H9 (cell line): ENCODE data around the gene CHKB. TPM values are rescaled to one million over a fixed set of nuclear protein-coding genes. Genes with fewer than 3 reads are reported as not detected.

Experiments
- DNase-seq: peaks from one replicate; pipeline ENCODE4 v3.0.0-alpha.2; 2017
- H2AFZ ChIP-seq: one replicate; pipeline ENCODE4 v1.6.1; 2013; ENCODE audit warnings: mild to moderate bottlenecking, low read length, control low read depth, moderate library complexity
- H2AK5ac ChIP-seq: 2 replicates; pipeline ENCODE4 v1.6.1; 2013; ENCODE audit warnings: low read length, control low read depth, mixed read lengths; ENCODE audit not compliant: insufficient read length
- H2BK120ac ChIP-seq: one replicate; pipeline ENCODE4 v1.6.1; 2013; ENCODE audit warnings: low read depth, mild to moderate bottlenecking, low read length, control low read depth, inconsistent platforms; ENCODE audit not compliant: poor library complexity, severe bottlenecking
- H2BK12ac ChIP-seq: 2 replicates; pipeline ENCODE4 v1.6.1; 2013; ENCODE audit warnings: low read length, control low read depth, mixed read lengths, low read depth; ENCODE audit not compliant: insufficient read length
- H2BK15ac ChIP-seq: 2 replicates; pipeline ENCODE4 v1.6.1; 2013; ENCODE audit warnings: low read depth, low read length, control low read depth
- H2BK20ac ChIP-seq: one replicate; pipeline ENCODE4 v1.6.1; 2013; ENCODE audit warnings: low read depth, mild to moderate bottlenecking, low read length, control low read depth, inconsistent platforms; ENCODE audit not compliant: poor library complexity, severe bottlenecking
- H2BK5ac ChIP-seq: 2 replicates; pipeline ENCODE4 v1.6.1; 2013; ENCODE audit warnings: low read length, control low read depth, mixed read lengths; ENCODE audit not compliant: insufficient read length
- H3K14ac ChIP-seq: 2 replicates; pipeline ENCODE4 v1.6.1; 2013; ENCODE audit warnings: low read length, control low read depth; ENCODE audit not compliant: insufficient read depth
- H3K18ac ChIP-seq: 2 replicates; pipeline ENCODE4 v1.6.1; 2013; ENCODE audit warnings: low read depth, mild to moderate bottlenecking, mixed read lengths, low read length, control low read depth; ENCODE audit not compliant: insufficient read length
- H3K23ac ChIP-seq: 2 replicates; pipeline ENCODE4 v1.6.1; 2013; ENCODE audit warnings: low read length, control low read depth, mixed read lengths, low read depth; ENCODE audit not compliant: insufficient read length
- H3K23me2 ChIP-seq: 2 replicates; pipeline ENCODE4 v1.6.1; 2013; ENCODE audit warnings: low read depth, mild to moderate bottlenecking, mixed read lengths, low read length, control low read depth; ENCODE audit not compliant: insufficient read length, poor library complexity, severe bottlenecking
- H3K27ac ChIP-seq: 2 replicates; pipeline ENCODE4 v1.5.1; 2013; ENCODE audit warnings: low read length, control low read depth, mixed read lengths, low read depth; ENCODE audit not compliant: insufficient read length
- H3K27me3 ChIP-seq: 2 replicates; pipeline ENCODE4 v1.6.1; 2013; ENCODE audit warnings: low read length, control low read depth, inconsistent platforms; ENCODE audit not compliant: insufficient read depth
- H3K4ac ChIP-seq: 2 replicates; pipeline ENCODE4 v1.6.1; 2013; ENCODE audit warnings: low read depth, mild to moderate bottlenecking, control low read depth, inconsistent platforms, low read length, moderate library complexity
- H3K4me1 ChIP-seq: 2 replicates; pipeline ENCODE4 v1.6.1; 2013; ENCODE audit warnings: low read length, control low read depth, inconsistent platforms; ENCODE audit not compliant: insufficient read depth
- H3K4me2 ChIP-seq: 2 replicates; pipeline ENCODE4 v1.6.1; 2013; ENCODE audit warnings: low read length, control low read depth, mixed read lengths; ENCODE audit not compliant: insufficient read length, insufficient read depth
- H3K56ac ChIP-seq: 2 replicates; pipeline ENCODE4 v1.6.1; 2013; ENCODE audit warnings: low read depth, mild to moderate bottlenecking, mixed read lengths, low read length, control low read depth; ENCODE audit not compliant: insufficient read length
- H3K79me1 ChIP-seq: 2 replicates; pipeline ENCODE4 v1.6.1; 2013; ENCODE audit warnings: low read depth, mild to moderate bottlenecking, moderate library complexity, low read length, control low read depth, inconsistent platforms; ENCODE audit not compliant: insufficient read depth, poor library complexity, severe bottlenecking
- H3K79me2 ChIP-seq: 2 replicates; pipeline ENCODE4 v1.6.1; 2013; ENCODE audit warnings: low read length, control low read depth, inconsistent platforms; ENCODE audit not compliant: insufficient read depth
- H3K9ac ChIP-seq: 2 replicates; pipeline ENCODE4 v1.6.1; 2013; ENCODE audit warnings: low read length, control low read depth, mixed read lengths; ENCODE audit not compliant: insufficient read length; ENCODE audit errors: extremely low read depth
- H3K9me3 ChIP-seq: one replicate; pipeline ENCODE4 v1.6.1; 2013; ENCODE audit warnings: low read depth, low read length, inconsistent platforms; ENCODE audit not compliant: control insufficient read depth
- H3T11ph ChIP-seq: one replicate; pipeline ENCODE4 v1.6.1; 2013; ENCODE audit warnings: mild to moderate bottlenecking, low read length, control low read depth, inconsistent platforms
- H4K20me1 ChIP-seq: one replicate; pipeline ENCODE4 v1.6.1; 2013; ENCODE audit not compliant: control insufficient read depth, insufficient read length, insufficient read depth
- H4K5ac ChIP-seq: 2 replicates; pipeline ENCODE4 v1.6.1; 2013; ENCODE audit warnings: low read depth, mild to moderate bottlenecking, mixed read lengths, low read length, control low read depth; ENCODE audit not compliant: insufficient read length
- H4K8ac ChIP-seq: replicated peaks from 2 replicates; pipeline ENCODE4 v1.6.1; 2013; ENCODE audit warnings: low read length, control low read depth, mixed read lengths, low read depth; ENCODE audit not compliant: insufficient read length
- H4K91ac ChIP-seq: 2 replicates; pipeline ENCODE4 v1.6.1; 2013; ENCODE audit warnings: low read depth, mild to moderate bottlenecking, moderate library complexity, mixed read lengths, low read length, control low read depth; ENCODE audit not compliant: insufficient read length
- H3K27ac Mint-ChIP-seq, 3 experiments: 2 replicates in 2 of 3; 3 replicates in 1 of 3; pipeline ENCODE4 v1.8.0; 2020 to 2021; ENCODE audit warnings: mixed read lengths in 3 of 3, mild to moderate bottlenecking in 1 of 3, moderate library complexity in 1 of 3
- H3K27me3 Mint-ChIP-seq: 2 replicates; pipeline ENCODE4 v1.8.0; 2021; ENCODE audit warnings: low read depth, mild to moderate bottlenecking, moderate library complexity, mixed read lengths
- H3K36me3 Mint-ChIP-seq, 3 experiments: 2 replicates in 2 of 3; 3 replicates in 1 of 3; pipeline ENCODE4 v1.8.0; 2020 to 2021; ENCODE audit warnings: low read depth in 3 of 3, mixed read lengths in 3 of 3; ENCODE audit not compliant: insufficient read depth in 1 of 3
- H3K4me1 Mint-ChIP-seq, 2 experiments: 2 replicates each; pipeline ENCODE4 v1.8.0; 2020; ENCODE audit warnings: mixed read lengths in 2 of 2
- H3K4me3 Mint-ChIP-seq, 2 experiments: 2 replicates in 1 of 2; 3 replicates in 1 of 2; pipeline ENCODE4 v1.8.0; 2020 to 2021; ENCODE audit warnings: mild to moderate bottlenecking in 2 of 2, mixed read lengths in 2 of 2, moderate library complexity in 1 of 2
- H3K9me3 Mint-ChIP-seq, 2 experiments: 2 replicates in 1 of 2; 3 replicates in 1 of 2; pipeline ENCODE4 v1.8.0; 2020; ENCODE audit warnings: mild to moderate bottlenecking in 2 of 2, mixed read lengths in 2 of 2, moderate library complexity in 1 of 2
- WGBS: extraction: QIAGEN DNeasy Blood & Tissue Kit; methylation state at CpG from one replicate; pipeline ENCODE4 v1.1.7; 2013; ENCODE audit warnings: missing lambda C conversion rate, low lambda C conversion rate, mixed read lengths; ENCODE audit not compliant: insufficient read length; ENCODE audit errors: extremely low coverage; 5-methylcytosine and 5-hydroxymethylcytosine counted together
- total RNA-seq: library from RNA; stranded (reverse); gene quantifications from 2 replicates; pipeline ENCODE4 v1.2.1, GENCODE V29; 2021
- TF ChIP-seq, protein P1 (sequence below): fragments of 200-600 bp; sonication (generic); conservative IDR thresholded peaks from 3 replicates; pipeline ENCODE4 v1.8.0; 2021; ENCODE audit warnings: antibody characterized with exemption, mild to moderate bottlenecking

The CHKB gene
- total RNA-seq, 1 experiment from 2014 or later, result 64.9 TPM

DNA sequence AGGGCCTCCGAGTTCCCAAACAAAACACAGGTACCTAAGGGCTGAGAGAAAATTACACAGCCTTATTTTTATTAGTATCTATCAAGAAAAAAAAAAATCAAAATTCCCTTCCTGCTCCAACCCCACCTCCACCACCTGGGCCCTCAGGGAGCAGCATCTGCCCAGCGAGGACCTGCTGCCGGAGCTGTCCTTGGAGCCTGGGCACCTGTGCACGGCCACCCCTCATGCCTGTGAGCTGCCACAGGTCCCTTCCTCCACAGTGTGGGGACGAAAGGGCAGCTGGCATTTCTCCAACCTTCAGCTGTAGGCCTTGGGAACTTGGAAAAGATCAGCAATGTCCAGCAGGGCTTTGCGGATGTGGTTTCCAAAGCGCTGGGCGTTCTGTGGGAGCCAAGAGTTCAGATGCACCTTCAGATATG is 13.6 kb downstream of the CHKB start:
- Histone ChIP-seq H3K79me2 (no peaks in the 10 kb centered on the region), H3K79me1 (no peaks in the 10 kb centered on the region), H3K4ac (no peak overlapping the region), H2BK15ac (no peak overlapping the region), H3K27ac (no peak overlapping the region), H2BK120ac (no peak overlapping the region), H2AFZ (no peak overlapping the region), H2BK5ac (no peak overlapping the region), H2BK20ac (no peak overlapping the region), H3K14ac (no peak overlapping the region), H3K56ac (no peak overlapping the region), H3K27me3 (no peaks in the 10 kb centered on the region), H3K4me1 (no peaks in the 10 kb centered on the region), H2AK5ac (no peak overlapping the region), H3K4me2 (no peak overlapping the region), H3K23me2 (no peaks in the 10 kb centered on the region), H3K9ac (no peak overlapping the region), H3K18ac (no peak overlapping the region), H4K20me1 (no peaks in the 10 kb centered on the region), H3T11ph (no peak overlapping the region), H3K23ac (no peak overlapping the region), H3K9me3 (no peaks in the 10 kb centered on the region), H4K8ac (no peak overlapping the region), H4K5ac (no peak overlapping the region), H2BK12ac (no peak overlapping the region), H4K91ac (no peak overlapping the region)
- TF ChIP-seq, protein P1, sequence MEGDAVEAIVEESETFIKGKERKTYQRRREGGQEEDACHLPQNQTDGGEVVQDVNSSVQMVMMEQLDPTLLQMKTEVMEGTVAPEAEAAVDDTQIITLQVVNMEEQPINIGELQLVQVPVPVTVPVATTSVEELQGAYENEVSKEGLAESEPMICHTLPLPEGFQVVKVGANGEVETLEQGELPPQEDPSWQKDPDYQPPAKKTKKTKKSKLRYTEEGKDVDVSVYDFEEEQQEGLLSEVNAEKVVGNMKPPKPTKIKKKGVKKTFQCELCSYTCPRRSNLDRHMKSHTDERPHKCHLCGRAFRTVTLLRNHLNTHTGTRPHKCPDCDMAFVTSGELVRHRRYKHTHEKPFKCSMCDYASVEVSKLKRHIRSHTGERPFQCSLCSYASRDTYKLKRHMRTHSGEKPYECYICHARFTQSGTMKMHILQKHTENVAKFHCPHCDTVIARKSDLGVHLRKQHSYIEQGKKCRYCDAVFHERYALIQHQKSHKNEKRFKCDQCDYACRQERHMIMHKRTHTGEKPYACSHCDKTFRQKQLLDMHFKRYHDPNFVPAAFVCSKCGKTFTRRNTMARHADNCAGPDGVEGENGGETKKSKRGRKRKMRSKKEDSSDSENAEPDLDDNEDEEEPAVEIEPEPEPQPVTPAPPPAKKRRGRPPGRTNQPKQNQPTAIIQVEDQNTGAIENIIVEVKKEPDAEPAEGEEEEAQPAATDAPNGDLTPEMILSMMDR, result no peak
- Mint-ChIP-seq H3K27ac (no peak overlapping the region; a peak in 1 of 7 replicates), H3K27me3 (peaks cover 5% of the 10 kb centered on the region), H3K36me3 (peaks cover 13 to 60% (median 51%) of the 10 kb centered on the region in 3 experiments; a peak in 6 of 7 replicates), H3K4me1 (no peaks in the 10 kb centered on the region), H3K4me3 (no peak overlapping the region), H3K9me3 (no peaks in the 10 kb centered on the region)
- no CpG with 5 or more reads among the region's 8 CpGs for WGBS
- DNase-seq, result no peak
